Suppressor macrophage treated with lipopolysaccharide for 4 hours (primary cell): ENCODE data around the gene CACNA1H.

Source experiments
- DNase-seq: peaks from one replicate; pipeline ENCODE4 v3.0.0-alpha.2; 2020

The CACNA1H gene

DNA sequence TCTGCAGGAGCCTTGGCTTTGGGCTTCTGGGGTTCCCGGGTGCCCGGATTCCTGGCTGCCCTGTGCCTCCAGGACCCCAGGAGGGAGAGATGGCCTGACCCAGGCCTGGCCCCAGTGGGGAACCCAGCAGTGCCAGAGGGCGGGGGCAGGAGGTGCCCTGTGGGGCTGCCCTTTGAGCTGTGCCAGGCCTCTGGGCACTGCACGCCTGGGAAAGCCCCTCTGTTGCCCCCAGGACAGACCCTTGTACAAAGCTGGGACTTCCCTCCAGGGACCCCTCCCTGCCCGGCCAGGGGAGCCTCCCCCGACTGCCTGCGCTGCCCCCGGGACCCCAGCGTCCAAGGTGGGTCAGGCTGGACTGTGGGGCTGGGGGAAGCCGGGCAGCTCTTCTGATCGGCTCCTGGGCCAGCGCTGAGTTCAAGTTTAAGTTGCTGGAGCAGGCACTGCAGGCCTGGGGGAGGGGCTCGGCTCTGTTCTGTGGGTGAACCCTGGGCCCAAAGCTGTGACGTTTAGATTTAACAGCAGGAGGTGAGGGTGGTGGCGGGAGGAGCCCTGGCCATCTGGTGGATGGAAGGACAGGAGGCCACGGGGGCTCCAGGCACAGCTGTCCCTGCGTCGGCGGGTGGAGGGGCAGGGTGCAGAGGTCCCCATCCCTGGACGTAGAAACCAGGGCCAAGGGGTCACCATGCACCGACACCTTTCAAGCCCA, 29.2 kb upstream of the CACNA1H start:
- no peak for DNase-seq

DNA sequence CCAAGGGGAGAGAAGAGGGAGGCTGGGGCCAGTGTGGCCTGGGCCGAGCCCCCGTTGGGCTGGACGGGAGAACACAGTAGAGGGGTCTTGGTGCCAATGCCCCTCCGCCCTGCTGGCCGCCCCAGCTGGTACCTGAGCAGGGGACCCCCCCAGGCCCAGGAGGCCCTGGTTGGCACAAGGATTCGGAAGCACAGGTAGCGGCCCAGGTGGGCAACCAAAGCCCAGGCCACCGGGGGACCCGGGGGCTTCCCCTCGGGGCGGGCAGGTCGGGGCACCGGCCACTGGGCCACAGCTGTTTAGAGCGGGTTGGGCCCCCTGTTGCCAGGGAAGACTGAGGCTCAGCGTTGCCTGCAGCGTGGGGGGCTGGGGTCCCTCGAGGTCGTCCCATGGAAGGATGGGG, 28.6 kb upstream of the CACNA1H start:
- no peak for DNase-seq

DNA sequence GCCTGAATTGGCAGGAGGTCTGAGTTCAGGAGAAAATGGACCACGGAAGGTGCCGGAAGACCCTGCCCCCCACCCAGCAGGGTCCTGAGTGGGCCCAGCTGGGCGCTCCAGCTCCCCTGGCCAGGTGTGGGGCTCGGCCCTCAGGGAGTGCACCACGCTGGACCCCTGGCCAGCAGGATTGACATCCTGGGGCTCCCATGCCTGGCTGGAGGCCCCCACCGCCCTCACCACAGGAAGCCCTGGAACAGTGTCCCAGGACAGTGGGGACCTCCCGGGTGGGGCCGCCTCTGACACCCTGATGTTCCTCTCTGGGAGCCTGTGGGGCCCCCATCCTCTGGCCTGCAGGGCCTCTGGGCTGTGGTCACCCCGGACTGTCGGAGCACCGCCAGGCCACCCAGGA, 28.1 kb upstream of the CACNA1H start:
- DNase-seq: no peak

DNA sequence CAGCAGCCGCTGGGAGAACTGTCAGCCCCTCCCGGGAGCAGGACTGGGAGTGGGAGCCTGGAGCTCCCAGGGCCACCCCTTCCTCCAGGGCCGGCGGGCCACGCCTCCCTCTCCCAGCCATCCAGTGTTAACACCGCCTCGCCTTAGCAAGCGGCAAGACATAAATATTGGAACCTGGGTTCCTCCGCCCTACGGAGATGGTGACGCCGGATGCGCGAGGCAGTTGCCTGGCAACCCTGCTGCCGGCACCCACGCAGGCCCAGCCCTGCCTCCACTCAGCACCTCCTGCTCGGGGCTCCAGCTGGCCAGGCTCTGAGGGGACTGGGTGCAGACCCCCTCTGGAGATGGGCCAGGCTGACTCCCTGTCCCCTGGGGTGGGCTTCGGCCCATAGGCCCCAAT, 27.4 kb upstream of the CACNA1H start:
- DNase-seq: no peak

DNA sequence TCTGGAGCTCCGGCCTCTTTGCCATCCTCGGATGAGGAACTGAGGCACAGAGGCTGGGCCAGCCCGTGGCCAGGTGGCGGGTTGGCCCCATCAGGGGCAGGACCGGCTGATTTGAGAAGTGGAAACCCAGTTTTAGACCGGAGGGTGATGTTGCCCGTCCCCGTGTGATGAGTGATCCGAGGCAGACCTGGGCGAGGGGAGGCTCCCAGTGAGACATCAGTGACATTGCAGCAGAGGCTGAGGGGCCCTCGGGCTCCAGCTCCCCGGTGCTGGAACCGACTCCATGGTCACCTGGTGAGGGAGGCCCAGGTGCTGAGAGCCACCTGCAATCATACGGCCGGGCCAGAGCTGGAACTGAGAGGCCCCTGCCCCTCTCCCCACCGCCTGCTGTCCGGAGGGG, 26.9 kb upstream of the CACNA1H start:
- DNase-seq: no peak

DNA sequence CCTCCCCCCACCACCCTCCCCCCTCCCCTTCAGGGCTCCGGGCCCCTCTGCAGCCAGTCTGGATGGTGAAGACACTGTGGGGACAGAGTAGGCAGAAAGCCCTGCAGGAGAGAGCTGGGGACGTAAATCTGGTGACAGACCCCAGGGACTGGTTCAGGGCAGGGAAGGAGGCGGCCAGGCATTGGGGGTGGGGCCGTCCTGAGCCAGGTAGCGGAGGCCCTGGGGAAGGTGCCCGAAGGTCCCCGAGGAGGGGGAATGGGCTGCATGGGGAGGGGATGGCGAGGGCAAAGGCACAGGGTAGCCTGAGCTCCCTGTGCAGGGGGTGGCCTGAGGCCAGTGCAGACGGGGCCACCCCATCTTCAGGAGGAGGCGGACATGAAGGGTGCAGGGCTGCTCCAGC, 26.3 kb upstream of the CACNA1H start:
- DNase-seq: no peak

DNA sequence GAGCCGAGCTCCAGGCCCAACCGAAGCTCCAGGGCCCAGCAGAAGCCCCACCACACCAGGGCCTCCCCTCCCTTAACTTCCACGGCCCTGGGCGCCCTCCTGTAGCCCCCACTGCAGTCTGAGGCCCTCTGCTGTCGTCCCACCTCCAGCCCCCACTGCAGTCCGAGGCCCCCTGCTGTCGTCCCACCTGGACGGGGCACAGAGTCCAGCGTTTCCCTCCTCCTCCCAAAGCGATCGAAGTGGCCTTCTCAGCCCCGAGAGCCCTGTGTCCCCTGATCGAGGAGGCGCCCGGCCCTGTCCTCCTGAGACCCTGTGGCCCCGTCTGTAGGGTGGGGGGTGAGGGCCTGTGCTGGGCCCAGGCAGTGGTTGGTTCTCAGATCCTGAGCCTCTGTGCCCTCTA, 25.8 kb upstream of the CACNA1H start:
- DNase-seq: no peak

DNA sequence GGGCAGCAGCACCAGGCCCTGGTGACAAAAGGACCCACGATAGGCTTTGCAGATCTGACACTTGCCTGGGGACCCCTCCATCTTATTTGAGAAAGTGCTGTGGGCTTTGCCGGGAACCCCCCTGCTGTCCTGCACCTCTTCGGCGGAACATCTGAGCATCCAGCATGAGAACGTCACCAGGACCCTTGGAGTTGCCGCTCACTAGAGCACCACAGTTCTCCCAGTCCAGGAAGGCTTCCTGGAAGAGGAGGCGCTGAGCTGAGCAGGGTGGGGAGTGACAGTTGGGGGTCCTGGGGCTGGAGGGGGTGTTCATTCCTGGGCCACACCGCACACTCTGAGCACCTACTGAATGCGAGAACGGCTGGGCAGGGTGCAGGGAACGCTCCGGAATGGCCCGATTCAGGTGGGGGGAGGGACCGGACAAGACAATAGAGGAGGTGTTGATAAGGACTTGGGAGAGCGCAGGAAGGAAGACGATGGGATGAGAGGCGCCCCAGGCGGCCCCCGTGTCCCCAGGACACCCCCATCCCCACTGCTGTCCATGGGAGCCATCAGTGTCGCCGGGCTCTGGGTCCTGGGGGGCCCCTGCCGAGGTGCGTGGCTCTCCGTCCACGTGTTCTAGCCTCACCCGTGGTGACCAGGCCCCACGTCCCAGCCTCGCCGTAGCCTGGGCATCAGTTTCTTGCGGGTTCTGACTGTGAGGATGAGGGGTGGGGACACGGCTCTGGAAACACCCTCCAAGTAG, 24.8 kb upstream of the CACNA1H start:
- DNase-seq: no peak

DNA sequence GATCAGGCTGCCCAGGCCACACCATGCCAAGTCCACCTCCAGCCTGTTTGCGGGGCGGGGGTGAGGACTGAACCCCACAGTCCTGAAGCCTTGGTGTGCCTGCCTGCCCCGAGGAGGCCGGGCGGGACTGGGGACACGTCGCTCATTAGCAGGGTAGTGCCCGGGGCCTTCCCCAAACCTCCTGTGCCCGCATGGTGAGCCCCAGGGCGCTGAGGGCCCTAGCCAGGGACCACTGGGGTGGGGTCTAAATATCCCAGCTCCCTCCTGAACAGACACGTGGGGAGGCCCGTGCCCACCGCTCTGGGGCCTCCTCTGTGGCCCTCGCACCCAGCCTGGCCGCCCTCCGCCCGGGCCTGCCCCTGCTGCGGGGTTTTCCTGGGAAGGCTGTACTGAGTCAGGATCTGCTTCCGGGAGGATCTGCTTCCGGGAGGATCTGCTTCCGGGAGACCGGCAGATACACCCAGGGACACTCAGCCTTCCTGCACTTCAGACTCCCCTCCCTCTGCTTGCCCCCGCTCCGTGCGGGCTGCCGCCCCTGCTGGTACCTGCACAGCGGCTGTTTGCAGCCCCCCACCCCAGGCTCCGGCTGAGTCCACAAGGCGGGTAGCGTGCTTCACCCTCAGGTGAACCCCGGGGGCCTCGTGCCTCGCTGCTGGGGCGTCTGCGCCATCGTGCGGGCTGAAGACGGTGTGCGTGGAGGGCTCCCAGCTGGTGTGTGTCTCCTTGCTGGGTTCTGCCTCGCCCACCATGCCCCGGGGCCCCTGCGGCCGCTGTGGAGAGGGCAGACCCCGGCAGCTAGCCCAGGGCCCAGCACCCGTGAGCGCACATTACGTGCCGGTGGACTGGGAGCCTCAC, 23.6 kb upstream of the CACNA1H start:
- no peak for DNase-seq

DNA sequence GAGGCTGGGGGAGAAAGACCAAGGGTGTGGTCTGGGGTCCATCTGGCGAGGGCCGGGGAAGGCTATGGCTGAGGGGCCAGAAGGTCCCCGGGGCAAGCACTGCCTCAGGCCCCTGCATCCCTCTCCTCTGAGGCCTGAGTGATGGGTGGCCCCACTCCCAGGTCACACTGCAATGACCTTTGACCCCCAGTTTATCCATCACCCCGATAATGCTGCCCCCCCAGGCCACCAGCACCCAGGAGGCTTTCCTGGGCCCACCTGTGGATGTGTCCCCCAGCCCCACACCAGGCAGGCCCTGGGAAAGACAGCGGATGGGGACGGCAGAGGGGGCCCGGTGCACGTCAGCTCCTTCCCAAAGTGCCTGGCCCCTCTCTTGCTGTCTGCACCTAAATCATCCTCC, 22.5 kb upstream of the CACNA1H start:
- no peak for DNase-seq

DNA sequence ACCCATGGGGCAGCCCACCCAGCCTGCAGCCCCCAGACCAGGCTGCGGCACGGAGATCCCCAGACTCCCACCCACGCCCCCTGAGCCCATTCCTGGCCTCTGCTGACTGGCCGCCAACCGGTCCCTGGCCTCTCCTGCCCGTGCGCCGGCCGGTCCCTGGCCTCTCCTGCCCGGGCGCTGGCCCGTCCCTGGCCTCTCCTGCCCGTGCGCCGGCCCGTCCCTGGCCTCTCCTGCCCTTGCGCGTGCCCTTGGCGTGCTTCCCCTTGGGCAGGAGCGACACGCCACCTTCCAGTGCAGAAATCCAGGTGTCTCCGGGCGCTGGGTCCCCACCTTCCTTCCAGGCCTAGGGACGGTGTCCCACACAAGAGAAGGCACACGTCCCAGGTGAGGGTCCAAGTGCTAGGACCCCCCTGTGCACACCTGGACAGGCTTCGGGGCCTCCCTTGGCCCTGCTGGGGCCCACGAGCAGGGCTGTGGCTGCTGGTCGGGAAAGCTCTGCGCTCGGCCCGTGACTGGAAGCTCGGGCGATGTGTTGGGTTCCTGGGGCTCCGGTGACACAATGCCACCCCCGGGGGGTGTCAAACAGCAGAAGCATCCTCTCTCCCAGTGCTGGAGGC, 21.4 kb upstream of the CACNA1H start:
- DNase-seq: no peak

DNA sequence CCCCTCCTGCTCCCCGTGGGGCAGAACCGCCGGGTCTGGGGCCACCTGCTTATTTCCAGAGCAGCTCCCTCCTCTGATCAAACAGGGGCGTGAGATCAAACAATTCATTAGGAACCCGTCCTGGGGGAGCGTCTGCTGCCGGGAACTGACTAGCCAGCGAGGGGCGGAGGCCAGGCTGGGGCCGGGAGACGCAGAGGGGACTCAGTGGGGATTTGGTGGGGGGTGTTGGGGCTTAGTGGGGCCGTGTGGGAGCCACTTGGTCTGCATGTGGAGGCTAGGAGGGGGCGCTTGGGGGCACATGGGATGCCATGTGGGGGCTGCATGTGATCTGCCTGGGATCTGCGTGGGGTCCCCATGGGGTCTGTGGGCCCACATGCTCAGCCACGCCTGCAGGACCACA, 20.5 kb upstream of the CACNA1H start:
- no peak for DNase-seq

DNA sequence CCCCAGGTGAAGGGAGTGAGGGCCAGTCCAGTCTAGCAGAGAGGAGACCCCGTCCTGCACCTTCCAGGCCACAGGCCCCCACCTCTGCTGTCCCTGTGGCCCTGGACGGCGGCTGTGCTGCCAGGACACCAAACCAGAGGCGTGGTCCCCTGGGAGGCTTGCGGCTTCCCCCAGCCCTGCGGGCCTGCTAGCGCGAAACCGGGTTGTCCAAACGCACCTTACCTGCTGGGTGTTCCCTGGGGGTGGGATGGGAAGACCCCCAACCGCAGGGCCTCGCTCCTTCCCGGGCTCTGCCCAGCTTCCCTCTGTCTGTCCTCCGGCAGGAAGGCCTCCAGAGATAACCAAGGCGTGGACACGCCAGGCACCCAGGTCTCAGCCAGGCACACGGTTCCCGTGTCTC, 19.6 kb upstream of the CACNA1H start:
- DNase-seq: no peak

DNA sequence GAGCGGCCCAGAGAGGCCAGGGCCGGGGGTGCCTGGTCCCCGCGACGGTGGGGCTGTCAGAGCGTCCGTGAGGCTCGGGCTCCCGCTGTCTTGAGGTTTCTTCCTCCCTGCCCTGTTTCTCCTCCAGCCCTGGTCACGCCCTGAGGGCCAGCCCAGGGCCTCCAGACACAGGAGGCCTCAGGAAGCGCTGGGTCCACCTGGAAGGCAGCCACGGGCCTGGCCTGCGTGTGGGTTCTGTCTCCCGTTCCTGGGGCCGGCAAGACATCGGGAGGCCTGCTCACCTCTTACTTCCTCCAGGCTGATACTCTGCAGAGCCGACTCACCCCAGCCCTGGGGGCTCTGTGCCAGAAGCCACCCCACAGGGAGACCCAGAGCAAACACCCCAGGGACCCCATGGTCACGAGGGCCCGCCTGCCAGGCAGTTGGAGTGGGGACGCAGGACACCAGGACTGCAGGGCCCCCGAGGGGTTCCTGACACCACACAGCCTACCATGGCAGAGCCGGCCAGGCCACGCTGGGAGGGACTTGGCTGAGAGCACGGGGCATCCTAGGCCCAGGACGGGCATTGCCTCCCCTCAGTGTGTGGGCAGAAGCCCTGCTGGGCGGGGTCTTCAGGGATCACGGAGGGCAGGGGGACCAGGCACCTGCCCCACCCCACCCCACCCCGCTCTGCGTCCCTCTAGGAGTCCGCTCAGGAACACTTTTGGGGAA, 18.9 kb upstream of the CACNA1H start:
- DNase-seq: no peak

DNA sequence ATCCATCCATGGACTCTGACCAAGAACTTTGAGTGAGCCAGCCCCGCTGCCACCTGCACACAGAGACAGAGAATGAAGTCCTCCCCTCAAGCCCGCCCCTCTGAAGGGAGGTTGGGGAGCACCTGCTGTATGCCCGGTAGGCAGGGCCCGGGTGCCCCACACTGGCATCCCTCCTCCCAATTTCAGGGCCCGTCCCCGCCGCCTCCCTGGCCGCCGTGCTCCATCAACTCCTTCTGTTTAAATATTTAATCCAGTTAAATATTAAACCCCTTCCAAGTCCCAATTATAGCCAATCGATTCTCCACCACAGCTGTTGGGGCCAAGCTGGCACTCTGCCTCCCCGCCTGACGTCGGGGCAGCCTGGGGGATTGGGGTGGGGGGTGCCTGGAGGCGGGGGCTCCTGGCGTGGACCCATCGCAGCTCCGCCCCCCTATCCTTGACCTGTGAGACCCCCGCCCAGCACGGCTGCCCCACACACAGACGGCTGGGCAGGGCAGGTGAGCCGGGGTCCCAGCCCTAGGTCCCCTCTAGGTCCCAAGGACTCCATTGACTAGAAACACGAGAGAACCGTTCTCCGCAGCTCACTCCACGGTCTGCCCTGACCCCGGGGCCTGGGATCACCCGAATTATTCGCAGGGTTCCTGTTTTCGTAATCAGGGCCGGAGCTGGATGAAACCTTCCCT, 18.0 kb upstream of the CACNA1H start:
- DNase-seq: no peak

DNA sequence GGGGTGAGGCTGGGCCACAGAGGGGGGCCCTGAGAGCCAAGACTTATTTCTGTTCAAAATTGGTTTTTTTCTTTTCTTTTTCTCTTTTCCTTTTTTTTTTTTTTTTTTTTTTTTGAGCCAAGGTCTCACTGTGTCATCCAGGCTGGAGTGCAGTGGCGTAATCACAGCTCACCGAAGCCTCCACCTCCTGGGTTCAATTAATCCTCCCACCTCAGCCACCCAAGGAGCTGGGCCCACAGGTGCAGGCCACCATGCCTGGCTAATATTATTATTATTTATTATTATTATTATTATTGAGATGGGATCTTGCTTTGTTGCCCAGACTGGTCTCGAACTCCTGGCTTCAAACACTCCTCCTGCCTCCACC, 17.5 kb upstream of the CACNA1H start:
- no peak for DNase-seq

DNA sequence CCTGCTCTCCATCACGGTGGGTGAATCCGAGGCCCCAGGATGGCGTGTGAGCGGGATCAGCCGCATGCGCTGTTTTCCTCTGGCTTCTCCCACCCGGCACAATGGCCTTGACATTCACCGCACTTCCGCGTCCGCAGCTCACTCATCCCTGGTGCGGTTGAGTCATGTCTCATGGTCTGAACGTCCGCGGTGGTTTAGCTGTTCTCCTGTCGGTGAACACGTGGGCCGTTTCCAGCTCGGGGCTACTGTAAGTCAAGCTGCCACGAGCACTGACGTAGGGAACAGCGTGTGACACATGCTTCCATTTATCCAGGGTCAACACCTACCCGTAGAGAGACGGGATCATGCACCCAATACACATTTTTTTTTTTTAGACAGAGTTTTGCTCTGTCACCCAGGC, 15.3 kb upstream of the CACNA1H start:
- no peak for DNase-seq

DNA sequence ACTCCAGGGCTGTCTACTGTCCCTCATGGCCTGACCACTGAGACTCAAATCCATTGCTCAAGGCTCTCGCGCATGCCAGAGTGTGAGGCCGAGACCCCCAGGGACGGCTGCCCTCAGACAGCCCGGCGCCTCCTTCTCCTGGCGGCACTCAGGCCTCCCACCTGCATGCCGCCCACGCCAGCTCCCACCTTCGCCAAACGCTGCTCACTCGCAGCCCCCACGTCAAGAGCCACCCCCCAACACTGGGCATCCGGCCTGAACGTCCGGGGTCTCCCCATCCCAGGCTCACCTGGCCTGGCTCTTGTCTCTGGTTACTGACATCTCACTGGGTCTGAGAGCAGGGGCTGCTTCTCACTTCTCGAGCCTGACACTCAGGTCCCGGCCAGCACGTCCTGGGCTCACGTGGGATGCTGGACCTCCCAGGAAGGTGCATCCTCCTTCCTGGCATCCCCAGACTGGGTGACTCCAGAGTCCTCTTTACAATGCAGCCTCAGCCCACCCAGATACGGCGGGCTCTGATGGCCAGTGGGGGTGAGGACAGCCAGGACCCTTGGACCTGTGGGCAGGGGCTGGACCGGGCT, 12.2 kb upstream of the CACNA1H start:
- no peak for DNase-seq

DNA sequence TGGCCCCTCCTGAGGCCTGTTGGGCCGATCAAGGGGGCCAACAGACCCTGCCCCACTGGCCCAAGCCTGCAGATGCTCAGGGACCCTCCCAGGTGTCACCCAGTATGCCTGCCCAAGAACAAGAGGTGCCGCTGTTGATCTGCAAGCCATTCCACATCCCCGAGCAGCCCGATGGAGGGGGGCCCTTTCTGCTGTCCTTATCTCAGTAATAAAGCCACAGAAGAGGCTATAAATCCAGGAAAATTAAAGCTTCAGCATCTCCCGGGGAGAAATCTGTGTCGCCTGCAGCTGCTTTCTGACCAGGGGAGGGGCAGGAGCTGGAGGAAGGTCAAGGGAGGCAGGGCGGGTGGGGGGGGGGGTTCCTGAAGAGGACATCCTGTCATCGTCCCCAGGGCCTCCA, 11.7 kb upstream of the CACNA1H start:
- no peak for DNase-seq

DNA sequence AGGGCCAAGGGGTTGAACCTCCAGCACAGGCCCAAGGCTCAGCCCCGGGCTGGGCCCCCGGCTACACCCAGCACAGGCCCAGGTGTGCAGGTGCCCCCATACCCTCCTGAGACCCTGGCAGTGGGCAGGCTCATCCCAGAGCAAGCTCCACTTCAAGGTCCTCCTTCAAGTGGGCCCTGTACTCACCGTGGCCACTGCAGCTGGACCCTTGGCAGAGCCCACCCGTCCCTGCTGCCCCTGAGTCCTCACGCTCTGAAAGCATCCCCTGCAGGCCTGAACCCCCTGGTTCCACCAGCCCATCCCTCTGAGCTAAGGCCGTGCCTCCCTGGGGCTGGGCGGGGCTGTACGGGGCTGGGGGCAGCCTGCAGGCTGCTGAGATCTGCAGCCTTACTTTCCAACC, 11.2 kb upstream of the CACNA1H start:
- no peak for DNase-seq

DNA sequence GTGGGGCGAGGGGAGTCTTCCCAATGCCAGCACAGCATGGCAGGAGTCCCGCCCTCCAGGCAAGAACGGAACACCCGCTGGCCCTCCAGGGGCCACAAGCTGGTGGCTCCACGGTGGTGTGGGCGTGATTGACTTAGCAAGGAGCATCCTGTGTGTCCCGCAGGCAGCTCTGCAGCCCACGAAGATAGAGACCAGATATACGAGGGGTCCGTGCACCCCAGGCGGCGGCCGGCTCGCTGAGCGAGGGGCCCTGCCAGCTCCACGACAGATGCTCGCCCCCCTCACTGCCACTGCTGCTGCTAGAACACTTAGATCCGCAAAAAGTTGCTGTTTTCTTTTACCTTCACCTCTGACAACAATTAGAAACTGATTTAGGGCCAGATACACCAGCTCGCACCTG, 10.0 kb upstream of the CACNA1H start:
- no peak for DNase-seq
